ENCODE data around the gene CXorf66. TPM values are rescaled to one million over a fixed set of nuclear protein-coding genes. Genes with fewer than 3 reads are reported as not detected.
"Not testable (repeated sequence)": the region's sequence is repeated elsewhere in the genome, so short reads cannot be mapped to it uniquely, and the experiment has no call there.

CXorf66 gene
- total and polyA plus RNA-seq, 7 donors, result not detected

DNA sequence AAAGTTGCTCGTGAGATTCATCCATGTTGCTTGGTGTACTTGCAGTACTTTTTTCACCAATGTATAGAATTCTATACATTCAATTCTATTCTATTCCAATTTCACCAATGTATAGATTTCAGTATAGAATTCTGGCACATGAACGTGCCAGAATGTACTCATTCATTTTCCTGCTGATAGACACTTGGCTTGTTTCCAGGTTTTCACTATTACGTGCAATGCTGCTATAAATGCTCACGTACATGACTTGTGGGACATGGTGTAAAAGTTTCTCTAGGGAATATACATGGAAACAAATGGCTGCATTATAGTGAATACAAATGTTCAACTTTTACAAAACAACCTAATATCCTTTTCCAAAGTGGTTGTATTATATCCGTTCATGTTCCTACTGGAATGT is 6.8 kb upstream of the CXorf66 start:
- WGBS, 3 donors, result 43 to 52% (median 48%) methylated on average over 5 of the region's 5 CpGs
- intact Hi-C loops (cut with DNase I), result no loop called here

DNA sequence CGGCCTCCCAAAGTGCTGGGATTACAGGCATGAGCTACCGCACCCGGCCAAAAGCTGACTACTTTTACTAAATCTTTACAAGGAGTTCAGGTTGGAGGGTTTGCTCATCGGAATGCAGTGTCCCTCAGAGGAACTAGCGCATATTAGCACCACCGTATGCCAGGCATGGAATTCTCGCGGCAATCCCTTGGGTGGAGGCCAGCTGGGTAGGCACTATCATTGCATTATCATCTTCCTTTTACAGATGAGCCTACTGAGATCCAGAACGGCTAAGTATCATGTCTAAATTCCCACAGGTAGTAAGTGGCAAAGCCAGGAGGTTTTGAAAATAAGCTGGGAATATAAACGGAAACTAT is 6.1 kb upstream of the CXorf66 start:
- H3K4me1 ChIP-seq, result no peaks in the 10 kb centered on the region

More for the DNA sequence above, 6.8 kb upstream of the CXorf66 start:
- Histone ChIP-seq H3K27ac (no peak overlapping the region), H3K4me3 (no peak overlapping the region), H3K4me1 (no peaks in the 10 kb centered on the region), H3K36me3 (ENCODE audit: insufficient read depth in 1 of 2, low read depth in 1 of 2) (no peaks in the 10 kb centered on the region), H3K9me3 (no peaks in the 10 kb centered on the region), H3K27me3 (ENCODE audit: insufficient read depth in 3 of 3, low read length in 2 of 3) (peaks cover 0 to 22% (median 0%) of the 10 kb centered on the region in 3 donors)
- DNase-seq (no peak), ATAC-seq (no peak)
- TF ChIP-seq, protein P1, sequence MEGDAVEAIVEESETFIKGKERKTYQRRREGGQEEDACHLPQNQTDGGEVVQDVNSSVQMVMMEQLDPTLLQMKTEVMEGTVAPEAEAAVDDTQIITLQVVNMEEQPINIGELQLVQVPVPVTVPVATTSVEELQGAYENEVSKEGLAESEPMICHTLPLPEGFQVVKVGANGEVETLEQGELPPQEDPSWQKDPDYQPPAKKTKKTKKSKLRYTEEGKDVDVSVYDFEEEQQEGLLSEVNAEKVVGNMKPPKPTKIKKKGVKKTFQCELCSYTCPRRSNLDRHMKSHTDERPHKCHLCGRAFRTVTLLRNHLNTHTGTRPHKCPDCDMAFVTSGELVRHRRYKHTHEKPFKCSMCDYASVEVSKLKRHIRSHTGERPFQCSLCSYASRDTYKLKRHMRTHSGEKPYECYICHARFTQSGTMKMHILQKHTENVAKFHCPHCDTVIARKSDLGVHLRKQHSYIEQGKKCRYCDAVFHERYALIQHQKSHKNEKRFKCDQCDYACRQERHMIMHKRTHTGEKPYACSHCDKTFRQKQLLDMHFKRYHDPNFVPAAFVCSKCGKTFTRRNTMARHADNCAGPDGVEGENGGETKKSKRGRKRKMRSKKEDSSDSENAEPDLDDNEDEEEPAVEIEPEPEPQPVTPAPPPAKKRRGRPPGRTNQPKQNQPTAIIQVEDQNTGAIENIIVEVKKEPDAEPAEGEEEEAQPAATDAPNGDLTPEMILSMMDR (IDR thresholded peaks at IDR 0.05), result no peak

DNA sequence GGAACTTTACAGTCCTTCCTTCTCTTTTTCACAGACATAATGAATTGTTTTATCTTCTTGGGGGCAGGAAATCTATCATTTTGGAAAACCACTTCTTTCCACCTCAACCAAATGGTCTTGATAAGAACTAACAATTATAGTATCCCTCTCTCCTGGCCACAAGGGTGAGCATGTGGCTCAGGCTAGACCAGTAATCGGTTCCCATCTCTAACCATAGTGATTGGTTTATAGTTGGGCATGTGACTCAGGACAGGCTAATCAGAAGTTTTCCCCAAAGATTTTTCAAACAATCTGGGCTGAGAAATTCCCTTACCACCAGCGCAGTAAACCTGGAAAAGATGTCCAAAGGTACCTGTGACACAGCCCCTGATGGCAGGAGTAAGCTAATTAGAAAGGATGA is 4.0 kb upstream of the CXorf66 start:
- intact Hi-C loops (cut with DNase I), result no loop called here
- H3K27me3 ChIP-seq (ENCODE audit: insufficient read depth in 3 of 3, low read length in 2 of 3), result peaks cover 0 to 19% (median 0%) of the 10 kb centered on the region in 3 donors
- no peaks in the 10 kb centered on the region for H3K36me3 ChIP-seq (ENCODE audit: insufficient read depth in 1 of 2, low read depth in 1 of 2)
- H3K4me1 ChIP-seq, result no peaks in the 10 kb centered on the region
- TF ChIP-seq, protein P1 (IDR thresholded peaks at IDR 0.05), result no peak
- DNase-seq (no peak), ATAC-seq (no peak)
- H3K27ac ChIP-seq, result no peak overlapping the region
- 75 to 81% (median 77%) methylated on average over 2 of the region's 2 CpGs for WGBS, 3 donors
- H3K4me3 ChIP-seq, result no peak overlapping the region
- no peaks in the 10 kb centered on the region for H3K9me3 ChIP-seq

More for the DNA sequence above, 6.1 kb upstream of the CXorf66 start:
- Histone ChIP-seq H3K27ac (no peak overlapping the region), H3K4me3 (no peak overlapping the region), H3K9me3 (no peaks in the 10 kb centered on the region), H3K36me3 (ENCODE audit: insufficient read depth in 1 of 2, low read depth in 1 of 2) (no peaks in the 10 kb centered on the region), H3K27me3 (ENCODE audit: insufficient read depth in 3 of 3, low read length in 2 of 3) (peaks cover 0 to 22% (median 0%) of the 10 kb centered on the region in 3 donors)
- no peak for ATAC-seq
- 24 to 41% (median 32%) methylated on average over 10 of the region's 10 CpGs for WGBS, 3 donors
- TF ChIP-seq, protein P1 (IDR thresholded peaks at IDR 0.05), result no peak
- DNase-seq, result no peak
- intact Hi-C loops (cut with DNase I), result no loop called here

DNA sequence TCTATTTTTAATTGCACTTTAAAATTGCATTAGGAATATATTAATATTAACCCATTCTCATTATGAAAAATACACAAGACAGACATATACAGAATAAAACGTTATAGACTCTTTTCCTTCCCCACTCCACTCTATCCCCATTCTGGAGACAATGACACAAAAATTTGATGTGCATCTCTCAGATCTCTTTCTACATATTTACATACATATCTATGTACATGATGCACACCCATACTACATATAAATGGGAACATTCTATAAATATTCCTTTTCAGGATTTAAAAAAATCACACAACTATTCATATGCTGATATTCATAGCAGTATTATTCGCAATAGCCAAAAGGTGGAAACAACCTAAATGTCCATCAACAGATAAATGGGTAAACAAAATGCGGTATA is 2.4 kb upstream of the CXorf66 start:
- WGBS, 3 donors, result 63 to 85% (median 84%) methylated on average over 3 of the region's 3 CpGs
- Histone ChIP-seq H3K4me1 (no peaks in the 10 kb centered on the region), H3K27me3 (ENCODE audit: insufficient read depth in 3 of 3, low read length in 2 of 3) (peaks cover 0 to 19% (median 0%) of the 10 kb centered on the region in 3 donors), H3K36me3 (ENCODE audit: insufficient read depth in 1 of 2, low read depth in 1 of 2) (no peaks in the 10 kb centered on the region), H3K27ac (no peak overlapping the region), H3K4me3 (no peak overlapping the region), H3K9me3 (peaks cover 8% of the 10 kb centered on the region)
- TF ChIP-seq, protein P1 (IDR thresholded peaks at IDR 0.05), result no peak
- intact Hi-C loops (cut with DNase I), result no loop called here
- no peak for ATAC-seq
- DNase-seq, result no peak

DNA sequence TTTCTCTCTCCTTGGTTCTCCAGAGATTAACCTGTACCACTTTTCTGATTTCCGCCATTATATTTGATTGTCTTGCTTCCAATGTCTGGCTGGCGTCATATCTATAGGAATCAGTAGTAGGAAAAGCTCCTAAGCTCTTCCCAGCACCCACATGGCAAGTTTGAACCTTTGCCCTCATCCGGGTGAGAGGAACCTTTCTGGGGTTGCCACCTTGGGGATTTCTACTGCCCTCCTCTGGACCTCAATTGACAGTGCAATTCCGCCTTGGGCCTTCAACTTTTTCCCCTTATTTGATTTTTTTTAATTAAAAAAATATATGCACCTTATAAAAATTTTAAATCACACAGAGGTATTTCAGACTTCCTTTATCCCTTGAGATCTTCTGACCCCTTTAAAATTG is 2.0 kb upstream of the CXorf66 start:
- intact Hi-C loops (cut with DNase I), result no loop called here
- ATAC-seq, result no peak
- WGBS, 3 donors, result 44 to 71% (median 69%) methylated on average over 4 of the region's 4 CpGs

DNA sequence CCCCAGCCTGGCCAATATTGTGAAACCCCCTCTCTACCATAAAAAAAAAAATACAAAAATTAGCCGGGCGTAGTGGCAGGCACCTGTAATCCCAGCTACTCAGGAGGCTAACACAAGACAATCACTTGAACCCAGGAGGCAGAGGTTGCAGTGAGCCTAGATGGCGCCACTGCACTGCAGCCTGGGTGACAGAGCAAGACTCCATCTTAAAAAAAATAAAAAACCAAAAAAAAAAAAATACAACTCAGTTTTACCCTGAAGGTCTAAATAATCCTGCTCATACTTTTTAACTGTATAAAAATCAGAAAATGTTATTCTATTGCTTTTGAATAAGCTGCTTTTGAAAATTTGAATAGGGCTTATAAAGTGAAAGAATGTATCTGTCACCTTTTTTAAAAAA is 838 bp upstream of the CXorf66 start:
- ATAC-seq; H3K4me1 ChIP-seq; intact Hi-C loops (cut with DNase I); DNase-seq; H3K27ac ChIP-seq; H3K4me3 ChIP-seq; H3K27me3 ChIP-seq (ENCODE audit: insufficient read depth in 3 of 3, low read length in 2 of 3); H3K36me3 ChIP-seq (ENCODE audit: insufficient read depth in 1 of 2, low read depth in 1 of 2); H3K9me3 ChIP-seq: not testable (repeated sequence)
- 56 to 66% (median 64%) methylated on average over 3 of the region's 3 CpGs for WGBS, 3 donors

More for the DNA sequence above, 2.0 kb upstream of the CXorf66 start:
- Histone ChIP-seq H3K27ac (no peak overlapping the region), H3K9me3 (peaks cover 8% of the 10 kb centered on the region), H3K27me3 (ENCODE audit: insufficient read depth in 3 of 3, low read length in 2 of 3) (peaks cover 0 to 15% (median 0%) of the 10 kb centered on the region in 3 donors), H3K4me1 (no peaks in the 10 kb centered on the region), H3K4me3 (no peak overlapping the region), H3K36me3 (ENCODE audit: insufficient read depth in 1 of 2, low read depth in 1 of 2) (no peaks in the 10 kb centered on the region)
- DNase-seq, result no peak
- TF ChIP-seq, protein P1 (IDR thresholded peaks at IDR 0.05), result no peak

DNA sequence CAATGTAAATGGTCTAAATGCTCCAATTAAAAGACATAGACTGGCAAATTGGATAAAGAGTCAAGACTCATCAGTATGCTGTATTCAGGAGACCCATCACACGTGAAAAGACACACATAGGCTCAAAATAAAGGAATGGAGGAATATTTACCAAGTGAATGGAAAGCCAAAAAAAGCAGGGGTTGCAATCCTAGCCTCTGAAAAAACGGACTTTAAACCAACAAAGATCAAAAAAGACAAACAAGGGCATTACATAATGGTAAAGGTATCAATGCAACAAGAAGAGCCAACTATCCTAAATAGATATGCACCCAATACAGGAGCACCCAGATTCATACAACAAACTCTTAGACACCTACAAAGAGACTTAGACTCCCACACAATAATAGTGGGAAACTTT is 4.2 kb downstream of the CXorf66 start:
- ATAC-seq; H3K4me3 ChIP-seq; H3K36me3 ChIP-seq (ENCODE audit: insufficient read depth in 1 of 2, low read depth in 1 of 2); H3K9me3 ChIP-seq; H3K27me3 ChIP-seq (ENCODE audit: insufficient read depth in 3 of 3, low read length in 2 of 3); intact Hi-C loops (cut with DNase I); H3K4me1 ChIP-seq; H3K27ac ChIP-seq; DNase-seq: not testable (repeated sequence)
- WGBS, 3 donors, result 34 to 56% (median 42%) methylated on average over 2 of the region's 2 CpGs

Measured in psoas muscle (tissue), 8 donors.